Activated CD8-positive, alpha-beta memory T cell treated with anti-CD3 and anti-CD28 coated beads for 48 hours (primary cell): ENCODE measurements around the gene HDAC10.
"Not testable (repeated sequence)": the region's sequence is repeated elsewhere in the genome, so short reads cannot be mapped to it uniquely, and the experiment has no call there.

Experiments
- DNase-seq, 3 experiments: peaks; one replicate each; pipeline ENCODE4 v3.0.0-alpha.2; 2020; ENCODE audit warnings: low read depth in 2 of 3, low spot score in 2 of 3

Gene HDAC10

GRCh38 chr22:50286275-50286674 is 35.2 kb upstream of the HDAC10 start:
- DNase-seq = no peak

GRCh38 chr22:50285568-50286229 is 34.6 kb upstream of the HDAC10 start:
- no peak for DNase-seq

GRCh38 chr22:50284479-50284878 is 33.4 kb upstream of the HDAC10 start:
- no peak for DNase-seq

- DNase-seq = no peak
Measured at GRCh38 chr22:50283821-50284220, 32.8 kb upstream of the HDAC10 start.

- no peak for DNase-seq
Measured at GRCh38 chr22:50282361-50283155, 31.5 kb upstream of the HDAC10 start.

GRCh38 chr22:50281957-50282356 is 30.9 kb upstream of the HDAC10 start:
- DNase-seq = no peak

- DNase-seq = no peak
Measured at GRCh38 chr22:50281384-50281760, 30.3 kb upstream of the HDAC10 start.

GRCh38 chr22:50280708-50281383 is 29.8 kb upstream of the HDAC10 start:
- no peak for DNase-seq

- no peak for DNase-seq
Measured at GRCh38 chr22:50280022-50280707, 29.1 kb upstream of the HDAC10 start.

- no peak for DNase-seq
Measured at GRCh38 chr22:50278956-50279619, 28.0 kb upstream of the HDAC10 start.

- no peak for DNase-seq
Measured at GRCh38 chr22:50278461-50278860, 27.4 kb upstream of the HDAC10 start.

GRCh38 chr22:50277761-50278160 is 26.7 kb upstream of the HDAC10 start:
- no peak for DNase-seq

- DNase-seq = no peak
Measured at GRCh38 chr22:50276143-50276542, 25.1 kb upstream of the HDAC10 start.

GRCh38 chr22:50275181-50276055 is 24.4 kb upstream of the HDAC10 start:
- no peak for DNase-seq

- DNase-seq = no peak
Measured at GRCh38 chr22:50274771-50275170, 23.7 kb upstream of the HDAC10 start.

- DNase-seq = no peak
Measured at GRCh38 chr22:50274311-50274710, 23.2 kb upstream of the HDAC10 start.

- DNase-seq = not testable (repeated sequence)
Measured at GRCh38 chr22:50273781-50274180, 22.7 kb upstream of the HDAC10 start.

- DNase-seq = not testable (repeated sequence)
Measured at GRCh38 chr22:50273352-50273751, 22.3 kb upstream of the HDAC10 start.

- DNase-seq = no peak
Measured at GRCh38 chr22:50272044-50272802, 21.2 kb upstream of the HDAC10 start.
